ENCODE results near the gene HSFX2. TPM values are rescaled to one million over a fixed set of nuclear protein-coding genes. Genes with fewer than 3 reads are reported as not detected.
"Not testable (repeated sequence)": the region's sequence is repeated elsewhere in the genome, so short reads cannot be mapped to it uniquely, and the experiment has no call there.

HSFX2 gene
- total RNA-seq, 1 donor from 2014 or later, result 0.77 TPM

- TF ChIP-seq CTCF (IDR thresholded peaks at IDR 0.05), result peak; percentile 41
- peak; percentile 58 for DNase-seq (ENCODE audit: low spot score)
- not testable (repeated sequence) for H3K4me1 Mint-ChIP-seq; H3K9ac ChIP-seq; H3K4me1 ChIP-seq; H2AFZ ChIP-seq (replicated peaks); H4K20me1 ChIP-seq (ENCODE audit: low read depth); H3K4me3 ChIP-seq; H3K79me2 ChIP-seq (ENCODE audit: low read depth); H3K36me3 Mint-ChIP-seq; H3K4me2 ChIP-seq; H3K27me3 ChIP-seq; H3K9me3 ChIP-seq (ENCODE audit: low read depth); H3K27me3 Mint-ChIP-seq (ENCODE audit: insufficient read depth, low read depth); H3K27ac ChIP-seq; H3K9me3 Mint-ChIP-seq; H3K36me3 ChIP-seq; H3K4me3 Mint-ChIP-seq; H3K27ac Mint-ChIP-seq; H3F3A ChIP-seq (ENCODE audit: low read depth)
Measured at GRCh38 chrX:149545545-149546543, 49.3 kb downstream of the HSFX2 start.

Other genes with a start within 250 kb of the HSFX2 start
- 14.5 and 22.2 TPM in 2 replicates for gene IDS, start 90.0 kb downstream of the HSFX2 start, total RNA-seq (ENCODE audit: low replicate concordance)
- 3.5 and 7.5 TPM in 2 replicates for gene EOLA1, start 54.3 kb downstream of the HSFX2 start, total RNA-seq (ENCODE audit: low replicate concordance)
- gene HSFX3, start 45.4 kb downstream of the HSFX2 start, total RNA-seq (ENCODE audit: low replicate concordance), result not detected in 2 replicates
- gene MAGEA9B, start 7.9 kb downstream of the HSFX2 start, total RNA-seq (ENCODE audit: low replicate concordance), result not detected in 2 replicates
- gene TMEM185A, start 36.5 kb upstream of the HSFX2 start, total RNA-seq (ENCODE audit: low replicate concordance), result 15.8 and 16.3 TPM in 2 replicates
- gene MAGEA11, start 116.7 kb upstream of the HSFX2 start, total RNA-seq (ENCODE audit: low replicate concordance), result not detected in 2 replicates
- gene HSFX1, start 178.8 kb upstream of the HSFX2 start, total RNA-seq (ENCODE audit: low replicate concordance), result 0.06 and 0.59 TPM in 2 replicates
- gene MAGEA9, start 186.6 kb upstream of the HSFX2 start, total RNA-seq (ENCODE audit: low replicate concordance), result not detected in 2 replicates

Data from neural progenitor cell (in vitro differentiated cells).